HG03095 (cell line): ENCODE data around the gene CACNB1.
"Not testable (repeated sequence)": the region's sequence is repeated elsewhere in the genome, so short reads cannot be mapped to it uniquely, and the experiment has no call there.

Experiments used
- ATAC-seq: cut with Tn5 transposase; IDR thresholded peaks from one replicate; pipeline ENCODE4 v1.9.1; 2021; ENCODE audit warnings: moderate library complexity; ENCODE audit not compliant: unreplicated experiment

The CACNB1 gene

DNA sequence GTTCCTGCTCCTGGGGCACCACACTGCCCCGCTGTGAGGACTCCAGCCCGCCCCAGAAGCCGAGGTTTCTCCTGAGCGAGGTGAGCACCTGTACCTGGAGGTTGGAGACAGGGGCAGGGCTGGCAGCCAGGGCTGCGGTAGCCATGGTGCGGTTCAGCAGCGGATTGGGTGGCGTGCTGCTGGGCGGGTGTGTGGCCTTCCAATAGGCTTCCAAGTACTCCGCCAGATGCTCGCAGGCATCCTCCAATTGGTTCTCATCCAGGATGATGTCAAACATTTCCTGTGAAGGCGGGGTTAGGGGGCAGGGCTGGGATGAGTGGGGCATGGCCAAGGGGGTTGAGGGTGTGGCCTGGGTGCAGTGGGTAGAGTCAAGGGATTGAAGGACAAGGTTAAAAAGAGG, 20.2 kb downstream of the CACNB1 start:
- ATAC-seq: no peak

DNA sequence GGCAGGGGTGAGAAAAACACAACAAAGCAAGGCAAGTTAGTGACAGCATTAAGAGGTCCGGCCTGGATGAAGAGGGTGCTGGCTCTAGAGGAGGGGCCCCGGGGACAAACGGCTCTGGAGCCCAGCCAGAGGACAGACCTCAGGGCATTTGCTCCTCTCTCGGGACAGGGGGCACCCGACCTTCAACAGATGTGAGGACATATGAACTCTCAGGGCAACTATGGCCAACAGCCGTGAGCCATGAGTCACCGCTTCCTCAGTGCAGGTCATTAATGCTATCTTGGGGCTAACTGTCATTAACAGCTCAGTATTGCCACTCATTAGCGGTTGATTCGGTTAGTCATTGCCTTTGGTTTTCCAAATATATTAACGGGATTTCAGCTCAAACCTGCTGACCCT, 21.8 kb downstream of the CACNB1 start:
- ATAC-seq: no peak

DNA sequence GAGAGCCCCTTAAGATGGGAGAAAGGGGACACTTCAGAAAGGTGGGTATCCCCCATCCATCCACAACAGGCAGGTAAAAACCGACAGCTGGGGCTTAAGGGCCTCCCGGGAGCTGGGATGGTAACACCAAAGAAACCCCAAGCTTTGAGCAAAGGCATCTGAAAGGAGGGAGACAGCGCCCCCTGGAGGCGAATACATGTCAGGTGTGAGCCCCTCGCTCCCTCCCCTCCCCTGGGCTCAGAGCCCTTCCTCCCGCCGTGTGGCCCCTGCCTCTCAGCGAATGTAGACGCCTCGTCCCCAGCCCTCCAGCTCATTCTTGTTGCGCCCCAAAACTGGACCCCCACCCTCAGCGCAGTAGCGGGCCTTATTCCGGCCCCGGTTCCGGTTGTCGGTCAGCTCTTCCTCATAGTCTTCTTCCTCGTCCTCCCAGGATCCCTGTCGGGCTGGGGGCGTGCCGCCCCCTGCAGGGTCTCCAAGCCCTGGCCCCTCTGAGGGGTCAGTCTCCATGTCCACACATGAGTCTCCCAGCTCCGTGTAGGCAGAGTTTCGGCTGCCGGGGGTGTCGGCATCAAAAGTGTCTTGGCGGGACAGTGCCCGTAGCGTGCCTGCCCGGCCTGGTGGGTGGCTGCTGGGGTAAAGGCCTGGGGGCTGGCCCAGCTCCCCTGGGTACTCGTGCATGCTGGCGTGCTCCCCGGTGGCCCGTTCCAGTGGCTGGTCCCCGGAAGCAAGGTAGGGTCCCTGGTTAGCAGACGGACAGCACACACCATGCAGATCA, 22.4 kb downstream of the CACNB1 start:
- no peak for ATAC-seq

DNA sequence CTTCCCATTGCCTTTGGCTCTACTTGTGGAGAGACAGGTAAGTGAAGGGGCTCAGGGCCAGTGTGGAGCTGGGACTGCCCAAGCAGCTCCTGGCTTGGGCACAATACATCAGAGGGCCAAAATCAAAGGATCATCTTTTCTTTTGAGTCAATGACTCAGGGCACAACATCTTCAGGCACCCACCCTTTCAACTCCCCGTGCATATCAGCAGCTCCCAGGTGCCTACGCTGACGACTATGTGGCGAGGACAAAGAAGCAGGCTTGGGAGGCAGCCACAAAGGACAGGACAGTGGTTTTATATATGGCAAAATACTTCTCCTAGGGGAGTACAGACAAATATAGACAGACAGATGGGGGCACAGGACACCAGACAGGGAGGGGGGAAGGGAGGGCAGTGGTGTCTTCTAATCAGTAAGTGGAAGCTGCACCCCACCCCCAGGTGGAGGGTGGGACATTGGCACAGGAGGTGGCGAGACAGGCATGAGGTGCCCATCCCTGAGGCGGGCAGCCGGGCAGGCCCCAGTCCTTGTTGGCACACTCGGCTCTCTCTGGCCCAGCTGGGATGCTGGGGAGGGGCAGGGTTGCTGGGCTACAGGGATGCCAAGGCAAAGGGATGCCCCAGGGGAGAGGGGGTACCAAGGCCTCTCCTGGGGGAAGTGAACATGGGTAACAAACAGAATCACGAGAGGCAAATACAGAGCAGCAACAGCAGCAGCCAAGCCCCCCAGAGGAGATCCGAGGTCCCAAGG, 23.8 kb downstream of the CACNB1 start:
- no peak for ATAC-seq

DNA sequence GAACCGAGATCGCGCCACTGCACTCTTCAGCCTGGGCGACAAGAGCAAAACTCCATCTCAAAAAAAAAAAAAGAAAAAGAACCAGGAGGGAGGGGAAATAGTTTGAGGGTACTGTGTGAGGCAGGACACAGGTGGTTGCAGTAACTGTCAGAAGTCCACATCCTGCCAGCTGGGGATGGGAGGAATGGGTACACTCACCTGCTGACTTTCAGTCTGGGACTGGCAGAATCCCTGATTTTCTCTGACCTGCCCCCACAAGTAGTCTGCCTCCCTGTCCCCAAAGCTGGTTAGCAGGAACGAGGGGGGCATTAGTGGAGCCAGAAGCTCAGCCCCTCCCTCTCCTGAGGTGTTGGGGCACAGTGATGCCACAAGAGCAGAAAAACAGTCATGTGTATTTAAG, 24.4 kb downstream of the CACNB1 start:
- ATAC-seq: no peak

DNA sequence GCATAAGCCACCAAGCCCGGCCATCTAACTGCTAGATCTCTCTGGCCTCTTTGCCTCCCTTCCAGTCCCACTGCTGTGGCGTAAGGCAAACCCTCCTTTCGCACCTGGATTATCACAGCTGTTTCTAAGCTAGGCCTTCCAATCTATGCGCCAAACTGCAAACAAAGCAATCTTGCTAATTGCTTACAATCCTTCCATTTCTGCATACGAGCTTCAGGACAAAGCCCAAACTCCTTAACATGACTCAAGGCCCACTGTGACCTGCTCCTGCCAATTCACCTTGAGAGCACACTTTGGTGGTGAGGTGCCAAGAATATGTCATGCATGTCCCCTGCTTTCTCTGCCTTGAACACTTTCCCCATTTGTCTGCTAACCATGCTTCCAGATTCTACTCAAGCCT, 25.5 kb downstream of the CACNB1 start:
- no peak for ATAC-seq

DNA sequence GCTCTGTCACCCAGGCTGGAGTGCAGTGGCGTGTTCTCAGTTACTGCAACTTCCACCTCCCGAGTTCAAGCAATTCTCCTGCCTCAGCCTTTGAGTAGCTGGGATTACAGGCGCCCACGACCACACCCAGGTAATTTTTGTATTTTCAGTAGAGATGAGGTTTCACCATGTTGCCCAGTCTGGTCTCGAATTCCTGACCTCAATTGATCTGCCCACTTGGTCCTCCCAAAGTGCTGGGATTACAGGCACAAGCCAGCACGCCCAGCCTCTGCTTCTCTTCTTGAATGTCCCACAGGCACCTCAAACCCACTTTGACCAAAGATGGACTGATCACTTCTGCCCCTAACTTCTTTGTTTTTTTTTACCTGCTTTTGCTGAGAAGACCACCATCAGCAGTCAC, 26.9 kb downstream of the CACNB1 start:
- no peak for ATAC-seq

DNA sequence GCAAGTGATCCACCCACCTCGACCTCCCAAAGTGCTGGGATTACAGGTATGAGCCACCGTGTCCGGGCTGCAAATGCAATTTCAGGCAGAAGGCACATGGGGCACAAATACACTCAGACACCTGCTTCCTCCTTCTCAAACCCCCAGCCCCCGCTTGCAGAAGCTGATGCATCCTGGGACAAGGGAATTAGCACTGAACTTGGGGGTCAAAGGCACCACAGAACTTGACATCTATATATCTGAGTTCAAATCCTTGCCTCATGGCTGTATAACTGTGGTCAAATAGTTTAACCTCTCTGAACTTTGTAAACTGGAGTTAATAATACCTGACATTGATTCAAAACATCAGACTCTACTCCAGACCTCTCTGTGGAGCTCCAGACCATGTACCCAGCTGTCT, 27.4 kb downstream of the CACNB1 start:
- no peak for ATAC-seq

DNA sequence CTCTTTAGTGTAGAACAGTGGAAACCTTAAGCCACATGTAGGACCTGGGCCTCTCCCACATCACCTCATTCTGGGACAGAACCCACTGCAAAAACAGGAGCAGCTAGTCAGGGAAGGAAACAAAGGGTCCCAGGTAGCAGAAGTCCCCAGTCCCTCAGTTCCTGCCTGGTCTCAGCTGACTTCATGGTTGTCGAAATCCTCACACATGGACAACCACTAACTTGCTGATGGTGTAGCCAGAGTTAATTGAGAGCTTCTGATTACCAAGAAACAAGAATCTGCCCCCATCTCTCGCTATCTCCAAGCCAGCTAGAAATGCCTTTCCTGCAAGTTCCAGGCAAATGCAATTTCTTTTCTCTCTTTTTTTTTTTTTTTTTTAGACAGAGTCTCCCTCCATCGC, 28.0 kb downstream of the CACNB1 start:
- no peak for ATAC-seq

DNA sequence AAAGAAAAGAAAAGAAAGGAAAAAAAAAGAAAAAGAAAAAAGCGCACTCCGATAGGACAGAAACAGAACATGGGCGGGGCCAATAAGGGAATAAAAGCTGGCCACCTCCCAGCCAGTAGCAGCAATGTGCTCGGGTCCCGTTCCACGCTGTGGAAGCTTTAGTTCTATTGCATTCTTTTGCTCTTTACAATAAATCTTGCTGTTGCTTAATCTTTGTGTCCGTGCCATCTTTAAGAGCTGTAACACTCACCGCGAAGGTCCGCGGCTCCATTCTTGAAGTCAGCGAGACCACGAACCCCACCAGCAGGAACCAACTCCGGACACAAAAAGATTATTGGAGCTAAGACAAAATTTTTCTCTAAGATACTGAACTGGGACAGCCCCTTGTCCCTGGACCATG, 28.4 kb downstream of the CACNB1 start:
- no peak for ATAC-seq

DNA sequence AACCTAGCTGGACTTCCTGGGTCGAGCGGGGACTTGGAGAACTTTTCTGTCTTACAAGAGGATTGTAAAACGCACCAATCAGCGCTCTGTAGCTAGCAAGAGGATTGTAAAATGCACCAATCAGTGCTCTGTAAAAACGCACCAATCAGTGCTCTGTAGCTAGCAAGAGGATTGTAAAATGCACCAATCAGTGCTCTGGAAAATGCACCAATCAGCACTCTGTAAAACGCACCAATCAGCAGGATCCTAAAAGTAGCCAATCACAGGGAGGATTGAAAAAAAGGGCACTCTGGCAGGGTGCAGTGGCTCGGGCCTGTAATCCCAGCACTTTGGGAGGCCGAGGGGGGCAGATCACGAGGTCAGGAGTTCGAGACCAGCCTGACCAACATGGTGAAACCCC, 29.0 kb downstream of the CACNB1 start:
- not testable (repeated sequence) for ATAC-seq

DNA sequence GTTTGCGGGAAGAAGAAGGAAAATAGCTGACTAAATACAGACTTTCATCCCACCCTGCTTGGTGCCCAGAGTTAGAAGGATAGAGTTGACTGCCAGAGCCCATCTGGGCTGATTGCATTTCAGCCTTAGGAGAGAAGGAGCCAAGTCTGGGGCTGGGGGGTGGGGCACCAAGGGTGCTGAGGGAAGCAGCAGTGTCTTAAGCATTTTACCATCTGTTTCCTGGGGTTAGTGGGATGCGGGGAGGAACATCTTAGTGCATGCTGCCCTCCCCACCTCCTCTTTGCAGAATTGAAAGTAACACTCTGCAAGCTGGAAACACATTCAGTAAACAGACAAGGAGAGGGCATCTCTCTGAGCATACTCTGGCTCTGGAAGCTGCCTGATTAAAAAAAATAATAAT, 30.0 kb downstream of the CACNB1 start:
- no peak for ATAC-seq

DNA sequence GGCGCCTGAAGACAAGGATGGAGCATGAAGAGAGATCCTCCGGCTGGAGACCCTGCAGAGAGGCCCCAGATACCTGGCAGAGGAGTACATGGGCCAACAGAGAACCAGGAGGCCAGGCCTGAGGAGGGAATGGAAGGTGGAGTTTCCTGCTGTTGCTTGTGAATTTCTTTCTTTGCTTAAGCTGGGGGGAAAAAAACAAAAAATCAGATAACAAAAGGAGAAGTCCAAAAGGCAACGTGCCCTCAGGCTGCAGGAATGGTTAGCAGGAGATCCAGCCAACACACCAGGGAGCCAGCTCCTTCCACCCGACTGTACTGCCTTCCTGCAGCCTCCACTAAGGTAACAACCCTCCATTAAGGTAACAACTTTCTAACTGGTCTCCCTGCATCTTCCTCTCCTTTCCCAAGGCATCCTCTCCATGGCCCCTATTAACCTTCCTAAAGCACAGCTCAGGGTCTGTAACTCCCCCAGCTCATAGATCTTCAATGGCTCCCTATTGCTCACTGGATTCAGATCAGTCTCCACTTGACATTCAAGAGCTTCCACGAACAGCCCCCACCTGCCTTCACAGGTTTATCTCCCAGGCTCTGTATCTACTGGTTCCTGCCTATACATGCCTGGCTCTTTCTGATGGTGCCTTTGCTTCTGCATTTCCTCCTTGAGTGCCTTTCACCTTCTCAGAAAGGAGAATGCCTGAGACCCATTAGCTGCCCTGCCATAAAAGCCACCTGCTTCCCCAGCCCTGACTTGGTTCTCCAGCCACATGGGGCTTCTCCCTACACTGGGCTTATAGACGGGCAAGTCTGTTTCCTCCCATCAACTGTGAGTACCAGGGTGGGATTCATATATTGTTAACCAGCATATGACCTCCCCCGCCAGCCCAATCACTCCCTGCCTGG, 30.8 kb downstream of the CACNB1 start:
- no peak for ATAC-seq

DNA sequence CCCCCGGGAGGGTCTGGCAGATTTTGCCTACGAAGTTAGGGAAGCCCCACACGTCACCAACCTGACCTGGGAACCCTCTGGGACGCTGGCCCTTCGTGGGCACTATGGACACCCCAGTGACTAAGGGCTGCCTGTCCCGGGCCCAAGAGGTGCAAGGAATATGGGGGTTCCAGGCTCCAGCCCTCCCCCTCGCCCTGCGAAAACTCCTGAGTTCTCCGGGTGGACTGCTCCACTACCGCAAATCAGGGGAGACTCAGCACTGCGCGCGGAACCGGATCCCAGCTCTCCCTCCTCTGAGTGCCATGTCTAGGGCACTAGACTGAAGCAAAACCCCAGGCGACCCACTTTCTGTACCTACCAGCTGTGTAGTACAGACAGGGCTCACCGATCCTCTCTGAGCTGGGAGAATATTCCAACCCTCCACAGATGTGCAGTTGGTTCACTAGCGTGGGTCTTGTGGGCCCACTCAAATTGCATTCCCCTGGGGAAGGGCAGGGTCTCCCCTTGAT, 31.6 kb downstream of the CACNB1 start, which contains the start of gene ARL5C:
Gene ARL5C, minus strand, starts transcription at position 321 of the 509 bp plus-strand sequence. CDS start 401 bp downstream, outside the sequence.
- no peak for ATAC-seq

DNA sequence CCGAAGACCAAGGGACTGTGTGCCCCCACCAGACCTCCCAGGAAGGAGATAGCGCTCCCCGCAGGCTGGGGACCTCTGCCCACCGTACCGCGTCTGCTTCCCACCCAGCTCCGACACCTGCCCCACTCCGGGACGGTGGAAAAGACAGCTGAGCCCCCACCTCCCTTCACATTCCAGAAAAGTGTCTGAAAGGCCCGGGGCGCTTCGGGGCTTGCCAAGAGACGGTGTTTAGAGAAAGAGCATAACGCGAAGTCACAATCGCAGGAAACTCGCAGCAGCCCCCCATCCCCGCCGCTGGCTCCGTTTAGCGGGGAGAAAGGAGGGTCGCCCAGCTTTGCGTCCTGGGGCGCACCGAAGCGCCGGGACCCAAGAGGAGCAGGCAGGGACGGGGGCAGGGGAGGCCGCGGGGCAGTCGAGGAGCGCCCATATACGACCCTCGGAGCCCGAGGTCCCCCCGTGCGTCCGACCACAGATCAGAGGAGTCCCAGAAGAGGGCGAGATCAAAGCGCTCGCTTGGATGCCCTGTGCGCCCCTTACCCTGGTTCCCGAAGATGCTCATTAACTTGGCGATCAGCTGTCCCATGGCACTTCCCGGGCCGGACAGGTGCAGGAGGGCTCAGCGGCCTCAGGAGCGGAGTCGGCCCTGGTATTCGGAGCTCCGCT, 32.2 kb downstream of the CACNB1 start:
- ATAC-seq: no peak

DNA sequence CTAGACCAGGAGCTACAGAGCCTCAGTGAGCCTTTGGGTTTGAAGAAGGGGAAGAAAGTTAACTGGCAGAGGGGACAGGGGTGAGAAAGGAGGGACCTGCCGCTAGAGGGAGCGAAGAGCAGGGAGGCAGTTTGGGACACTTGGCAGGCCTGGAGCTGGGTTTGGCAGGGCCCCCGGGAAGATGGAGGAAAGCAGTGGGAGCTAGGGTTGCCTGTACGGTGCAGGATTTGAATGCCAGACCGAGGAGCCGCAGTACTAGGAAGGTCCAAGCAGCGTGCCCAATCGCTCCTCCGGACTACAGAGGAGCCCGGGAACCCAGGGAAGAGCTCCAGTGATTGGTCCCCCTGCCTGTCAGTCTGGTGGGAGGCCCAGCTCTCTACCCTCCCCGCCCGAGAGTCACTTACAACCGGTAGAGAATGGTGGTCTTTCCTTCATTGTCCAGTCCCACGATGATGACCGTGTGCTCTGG, 32.8 kb downstream of the CACNB1 start:
- peak; percentile 74 for ATAC-seq

DNA sequence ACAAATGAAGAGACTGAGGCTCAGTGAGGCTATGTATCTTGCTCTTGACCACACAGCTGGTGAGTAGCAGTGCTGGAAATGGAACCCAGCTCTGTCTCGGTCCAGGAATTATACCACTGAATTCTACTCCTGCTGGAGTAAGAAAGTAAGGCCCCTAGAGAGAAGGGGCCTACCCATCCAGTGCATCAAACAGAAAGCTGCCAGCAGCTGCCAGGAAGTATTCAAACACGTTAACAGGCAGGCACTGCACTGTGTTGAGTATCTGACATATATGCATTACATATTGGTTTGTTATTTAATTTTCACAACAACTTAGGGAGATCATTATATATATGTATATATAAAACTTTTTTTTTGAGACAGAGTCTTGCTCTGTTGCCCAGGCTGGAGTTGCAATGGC, 35.5 kb downstream of the CACNB1 start:
- ATAC-seq: no peak

DNA sequence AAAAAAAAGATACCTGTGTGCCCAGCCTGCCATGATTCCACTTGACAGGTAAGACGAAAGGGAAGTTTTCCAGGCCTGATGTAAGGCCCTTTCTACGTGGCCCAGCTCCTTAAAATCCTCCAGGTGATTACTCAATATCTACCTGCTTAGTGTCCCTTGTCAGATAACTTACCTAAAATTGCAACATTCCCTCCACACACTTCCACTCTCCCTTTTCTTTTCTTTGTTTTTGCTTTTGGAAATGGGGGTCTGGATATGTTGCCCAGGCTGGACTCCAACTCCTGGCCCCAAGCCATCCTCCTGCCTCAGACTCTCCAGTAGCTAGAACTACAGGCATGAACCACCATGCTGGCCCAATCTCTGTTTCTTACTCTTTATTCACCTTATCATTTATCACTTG, 38.8 kb downstream of the CACNB1 start:
- ATAC-seq: no peak

DNA sequence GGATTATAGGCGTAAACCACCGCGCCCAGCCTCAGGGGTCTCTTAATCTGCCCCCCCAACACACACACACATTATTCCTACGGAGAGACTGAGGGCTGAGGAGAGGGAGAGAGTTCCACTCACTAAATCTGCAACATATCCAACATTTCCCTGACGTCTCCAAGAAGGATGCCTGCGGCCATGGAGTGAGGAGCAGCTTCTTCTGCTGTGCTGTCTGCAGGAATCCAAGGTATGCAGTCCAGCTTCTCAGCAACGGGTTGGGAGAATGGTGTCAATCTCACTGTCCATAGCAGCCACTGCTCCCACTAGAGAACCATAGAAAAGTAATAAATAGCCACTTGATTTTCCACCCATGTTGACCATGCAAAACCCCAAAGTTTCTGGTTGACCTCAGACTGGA, 41.0 kb downstream of the CACNB1 start:
- no peak for ATAC-seq

DNA sequence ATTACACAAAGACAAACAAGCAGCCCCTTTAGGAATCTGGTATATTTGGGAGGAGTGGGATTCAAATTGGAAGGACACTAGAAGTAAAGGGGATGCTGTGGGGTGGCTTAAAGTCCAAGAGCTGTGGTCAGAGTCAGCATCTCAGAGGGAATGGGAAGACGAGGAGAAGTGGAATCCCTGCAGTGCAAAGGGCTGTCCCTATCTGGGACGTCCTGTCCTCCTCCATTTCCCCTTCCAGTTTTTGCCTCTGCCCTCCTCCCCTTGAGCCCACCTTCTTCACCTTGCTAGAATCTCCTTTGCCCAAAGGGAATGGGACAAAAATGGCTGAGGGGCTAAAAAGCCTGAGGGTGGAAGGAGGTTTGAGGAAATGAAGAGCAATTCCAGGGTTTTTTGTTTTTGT, 41.8 kb downstream of the CACNB1 start:
- ATAC-seq: no peak
